Measurements from ENCODE around the gene MTMR4. TPM values are rescaled to one million over a fixed set of nuclear protein-coding genes. Genes with fewer than 3 reads are reported as not detected.
"Not testable (repeated sequence)": the region's sequence is repeated elsewhere in the genome, so short reads cannot be mapped to it uniquely, and the experiment has no call there.

Gene MTMR4
- polyA plus RNA-seq, 1 experiment: 35.2 TPM

DNA sequence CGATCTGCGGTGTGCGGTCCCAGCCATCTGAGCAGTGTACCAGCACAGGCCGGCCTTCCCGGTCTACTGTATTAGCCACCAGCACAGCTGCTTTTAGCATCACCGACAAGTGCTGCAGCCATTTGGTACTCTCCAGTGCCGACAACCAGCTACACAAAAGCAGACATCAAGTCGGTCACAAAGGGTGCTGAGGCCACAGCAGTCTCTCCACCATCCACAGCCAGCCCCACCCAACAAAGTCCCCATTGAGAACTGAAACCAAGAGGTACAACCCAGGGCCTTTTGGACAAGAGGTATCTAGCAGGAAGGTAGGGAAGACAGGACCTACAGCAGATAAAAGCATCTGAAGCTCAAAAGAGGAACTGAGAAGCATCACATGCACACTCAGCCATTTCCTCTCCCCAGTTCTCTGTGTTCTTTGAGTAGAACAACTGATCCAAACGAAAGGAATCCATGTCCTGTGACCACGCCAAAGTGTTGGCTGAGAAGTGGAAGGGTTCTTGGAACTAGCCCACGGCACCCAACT lies 9.5 kb downstream of the MTMR4 start:
- Histone ChIP-seq H3K36me3 (ENCODE audit: control insufficient read depth, insufficient read depth, low read length) (peaks cover 28% of the 10 kb centered on the region), H3K4me3 (ENCODE audit: low read depth, low read length) (no peak overlapping the region), H3K27me3 (ENCODE audit: control insufficient read depth, insufficient read depth, low read length) (no peaks in the 10 kb centered on the region)
- ChIA-PET CTCF (no interaction called here), POLR2A (no interaction called here)
- no peak for DNase-seq (ENCODE audit: low read depth)
- TF ChIP-seq CTCF (IDR thresholded peaks at IDR 0.05; ENCODE audit: insufficient read depth, low read depth, low read length): no peak

DNA sequence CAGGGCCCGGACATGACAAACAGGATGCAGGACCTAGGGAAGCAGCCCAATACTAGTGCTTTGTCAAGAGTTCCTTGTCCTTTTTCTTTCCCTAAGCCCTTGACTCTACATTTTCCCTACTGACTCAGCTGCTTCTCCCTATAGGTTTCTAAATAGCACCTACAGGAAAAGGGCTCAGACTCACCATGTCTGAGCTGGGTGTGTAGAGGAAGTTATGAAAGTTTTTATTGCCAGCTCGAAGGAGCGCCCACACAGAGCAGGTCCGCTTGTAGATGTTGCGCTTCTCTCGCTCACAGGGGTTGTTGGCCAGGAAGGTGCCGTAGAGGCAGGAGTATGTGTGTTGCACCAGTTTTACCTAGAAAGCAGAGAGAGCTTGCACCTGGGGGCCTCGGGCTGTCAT lies 10.6 kb downstream of the MTMR4 start:
- peaks cover 26% of the 10 kb centered on the region for H3K36me3 ChIP-seq (ENCODE audit: control insufficient read depth, insufficient read depth, low read length)
- H3K4me3 ChIP-seq (ENCODE audit: low read depth, low read length): no peak overlapping the region
- ChIA-PET CTCF (interaction anchor here (0.6 kb wide), 1 partner anchor 18 kb away, joined by 3 read pairs; no protein-coding TSS in a partner anchor), POLR2A (no interaction called here)
- no peaks in the 10 kb centered on the region for H3K27me3 ChIP-seq (ENCODE audit: control insufficient read depth, insufficient read depth, low read length)
- DNase-seq (ENCODE audit: low read depth): no peak
- no peak for TF ChIP-seq CTCF (IDR thresholded peaks at IDR 0.05; ENCODE audit: insufficient read depth, low read depth, low read length)

- DNase-seq (ENCODE audit: low read depth); CTCF ChIA-PET; H3K27me3 ChIP-seq (ENCODE audit: control insufficient read depth, insufficient read depth, low read length); H3K4me3 ChIP-seq (ENCODE audit: low read depth, low read length); POLR2A ChIA-PET: not testable (repeated sequence)
- H3K36me3 ChIP-seq (ENCODE audit: control insufficient read depth, insufficient read depth, low read length): peaks cover 19% of the 10 kb centered on the region
These were observed 11.3 kb downstream of the MTMR4 start for GRCh38 chr17:58503134-58503533.

GRCh38 chr17:58501451-58501850 lies 13.0 kb downstream of the MTMR4 start:
- H3K27me3 ChIP-seq (ENCODE audit: control insufficient read depth, insufficient read depth, low read length): no peaks in the 10 kb centered on the region
- peaks cover 12% of the 10 kb centered on the region for H3K36me3 ChIP-seq (ENCODE audit: control insufficient read depth, insufficient read depth, low read length)
- POLR2A ChIA-PET: no interaction called here
- CTCF ChIA-PET: no interaction called here
- H3K4me3 ChIP-seq (ENCODE audit: low read depth, low read length): no peak overlapping the region
- TF ChIP-seq CTCF (IDR thresholded peaks at IDR 0.05; ENCODE audit: insufficient read depth, low read depth, low read length): no peak
- no peak for DNase-seq (ENCODE audit: low read depth)

GRCh38 chr17:58498177-58498828 lies 16.1 kb downstream of the MTMR4 start:
- CTCF ChIA-PET: interaction anchor here (1.2 kb wide), 1 partner anchor 8 kb away, joined by 3 read pairs; no protein-coding TSS in a partner anchor
- no peak for TF ChIP-seq CTCF (IDR thresholded peaks at IDR 0.05; ENCODE audit: insufficient read depth, low read depth, low read length)
- peaks cover 16% of the 10 kb centered on the region for H3K36me3 ChIP-seq (ENCODE audit: control insufficient read depth, insufficient read depth, low read length)
- no peak for DNase-seq (ENCODE audit: low read depth)
- H3K4me3 ChIP-seq (ENCODE audit: low read depth, low read length): no peak overlapping the region
- POLR2A ChIA-PET: no interaction called here
- H3K27me3 ChIP-seq (ENCODE audit: control insufficient read depth, insufficient read depth, low read length): no peaks in the 10 kb centered on the region

- TF ChIP-seq CTCF (IDR thresholded peaks at IDR 0.05; ENCODE audit: insufficient read depth, low read depth, low read length): no peak
- peaks cover 23% of the 10 kb centered on the region for H3K36me3 ChIP-seq (ENCODE audit: control insufficient read depth, insufficient read depth, low read length)
- ChIA-PET POLR2A (no interaction called here), CTCF (interaction anchor here (0.6 kb wide), 1 partner anchor 166 kb away, joined by 3 read pairs; no protein-coding TSS in a partner anchor)
- H3K4me3 ChIP-seq (ENCODE audit: low read depth, low read length): no peak overlapping the region
- H3K27me3 ChIP-seq (ENCODE audit: control insufficient read depth, insufficient read depth, low read length): no peaks in the 10 kb centered on the region
- DNase-seq (ENCODE audit: low read depth): no peak
These were observed 20.9 kb downstream of the MTMR4 start for GRCh38 chr17:58493506-58493905.

All from BJ (cell line).